Thymus (tissue), 11 donors: ENCODE measurements around the gene IL25. TPM values are rescaled to one million over a fixed set of nuclear protein-coding genes. Genes with fewer than 3 reads are reported as not detected.
"Not testable (repeated sequence)": the region's sequence is repeated elsewhere in the genome, so short reads cannot be mapped to it uniquely, and the experiment has no call there.

Source experiments
- DNase-seq, 9 donors: peaks; one replicate each; pipeline ENCODE4 v3.0.0-alpha.2; 2013; ENCODE audit warnings: low spot score in 9 of 9, low read depth in 6 of 9, missing footprints in 1 of 9
- H3K27ac ChIP-seq, 2 donors: one replicate each; pipeline ENCODE4 v1.5.1; 2013; ENCODE audit warnings: control low read depth in 1 of 2, low read depth in 1 of 2, low read length in 1 of 2, mild to moderate bottlenecking in 1 of 2, moderate library complexity in 1 of 2
- H3K27me3 ChIP-seq, 2 donors: one replicate each; pipeline ENCODE4 v1.5.1; 2013; ENCODE audit warnings: low read length in 1 of 2; ENCODE audit not compliant: control insufficient read depth in 2 of 2, insufficient read depth in 1 of 2
- H3K36me3 ChIP-seq, 2 donors: one replicate each; pipeline ENCODE4 v1.5.1; 2013; ENCODE audit warnings: low read length in 1 of 2, mild to moderate bottlenecking in 1 of 2, moderate library complexity in 1 of 2; ENCODE audit not compliant: control insufficient read depth in 2 of 2, insufficient read depth in 2 of 2
- H3K4me1 ChIP-seq, 2 donors: one replicate each; pipeline ENCODE4 v1.5.1; 2013; ENCODE audit warnings: low read length in 2 of 2; ENCODE audit not compliant: control insufficient read depth in 2 of 2, insufficient read depth in 2 of 2
- H3K4me3 ChIP-seq, 2 donors: one replicate each; pipeline ENCODE4 v1.5.1; 2013; ENCODE audit warnings: low read length in 2 of 2, control low read depth in 1 of 2, mild to moderate bottlenecking in 1 of 2
- H3K9me3 ChIP-seq, 2 donors: one replicate each; pipeline ENCODE4 v1.5.1; 2013; ENCODE audit warnings: low read length in 1 of 2, mild to moderate bottlenecking in 1 of 2; ENCODE audit not compliant: control insufficient read depth in 2 of 2, insufficient read depth in 1 of 2
- whole genome bisulfite sequencing: extraction: QIAGEN DNeasy Blood & Tissue Kit; methylation state at CpG from one replicate; pipeline ENCODE4 v1.1.7; 2013; 5-methylcytosine and 5-hydroxymethylcytosine counted together
- polyA plus RNA-seq: library from polyadenylated mRNA; stranded (reverse); fragments of 200-250 nt; gene quantifications from one replicate; pipeline ENCODE4 v1.2.3, GENCODE V29; 2013
- total RNA-seq: library from RNA; stranded (reverse); fragments of 120-200 nt; gene quantifications from one replicate; pipeline ENCODE4 v1.2.4, GENCODE V29; 2013
- donor health status: healthy.

Gene IL25
- total and polyA plus RNA-seq, 2 donors = 0.07 TPM; not detected in 1

DNA sequence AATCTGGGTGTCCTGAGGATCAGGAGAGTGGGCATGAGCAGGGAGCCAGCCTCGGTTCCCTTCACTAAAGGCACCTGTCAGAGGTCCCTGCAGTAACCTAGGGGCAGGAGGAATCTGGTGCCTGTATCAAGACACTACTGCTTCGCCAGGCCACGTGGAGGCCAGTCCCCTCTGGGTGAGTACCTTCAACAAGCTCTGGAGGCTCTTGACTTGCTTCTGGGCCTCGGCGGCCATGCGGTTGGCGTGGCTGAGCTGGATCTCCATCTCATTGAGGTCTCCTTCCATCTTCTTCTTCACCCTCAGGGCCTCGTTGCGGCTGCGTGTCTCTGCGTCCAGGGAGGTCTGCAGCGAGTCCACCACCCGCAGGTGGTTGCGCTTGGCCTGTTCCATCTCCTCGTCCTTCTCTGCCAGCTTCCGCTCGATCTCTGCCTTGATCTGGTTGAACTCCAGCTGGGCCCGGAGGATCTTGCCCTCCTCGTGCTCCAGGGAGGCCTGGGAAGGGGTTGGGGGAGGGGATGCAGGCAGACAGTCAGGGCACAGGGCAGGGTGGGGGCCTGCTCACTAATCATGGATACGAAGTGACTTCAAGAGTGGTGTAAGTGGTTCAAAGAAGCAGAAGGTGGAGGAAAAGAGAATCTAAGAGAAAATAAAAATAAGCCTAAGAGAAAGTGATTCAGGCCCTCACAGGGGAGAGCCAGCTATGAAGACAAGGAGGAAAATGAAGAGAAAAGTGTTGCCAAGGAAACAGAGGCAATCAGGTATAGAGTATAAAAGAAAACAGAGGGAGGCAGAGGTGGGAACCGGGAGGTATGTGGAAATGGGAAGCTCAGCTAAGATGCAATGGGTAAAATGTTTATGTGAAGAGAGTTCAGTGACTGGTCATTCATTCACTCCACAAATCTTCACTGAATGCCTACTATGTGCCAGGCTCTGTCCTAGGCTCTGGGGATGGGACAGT, 43.5 kb downstream of the IL25 start:
- 91% methylated on average over 21 of the region's 21 CpGs for WGBS
- Histone ChIP-seq H3K9me3 (no peaks in the 10 kb centered on the region), H3K27me3 (no peaks in the 10 kb centered on the region), H3K27ac (no peak overlapping the region), H3K36me3 (no peaks in the 10 kb centered on the region), H3K4me3 (no peak overlapping the region), H3K4me1 (no peaks in the 10 kb centered on the region)
- no peak for DNase-seq

DNA sequence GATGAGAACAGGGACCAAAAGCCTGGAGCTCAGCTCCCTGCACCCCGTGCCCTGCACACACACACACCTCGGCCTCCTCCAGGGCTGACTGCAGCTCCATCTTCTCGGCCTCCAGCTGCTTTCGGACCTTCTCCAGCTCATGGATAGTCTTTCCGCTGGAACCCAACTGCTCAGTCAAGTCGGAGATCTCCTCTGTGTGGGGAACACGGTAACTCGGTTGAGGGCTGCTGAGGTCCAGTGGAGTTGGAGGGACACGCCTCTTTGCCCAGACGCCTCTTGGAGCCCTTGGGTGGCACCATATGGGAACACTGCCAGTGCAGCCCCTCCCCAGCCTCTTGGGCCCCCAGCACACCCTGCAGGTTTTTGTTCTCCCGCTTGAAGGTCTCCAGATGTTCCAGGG, 44.2 kb downstream of the IL25 start:
- H3K36me3 ChIP-seq = no peaks in the 10 kb centered on the region
- no peak overlapping the region for H3K27ac ChIP-seq
- H3K27me3 ChIP-seq = no peaks in the 10 kb centered on the region
- no peaks in the 10 kb centered on the region for H3K4me1 ChIP-seq
- no peak for DNase-seq
- 89% methylated on average over 11 of the region's 11 CpGs for WGBS
- no peak overlapping the region for H3K4me3 ChIP-seq
- H3K9me3 ChIP-seq = no peaks in the 10 kb centered on the region

DNA sequence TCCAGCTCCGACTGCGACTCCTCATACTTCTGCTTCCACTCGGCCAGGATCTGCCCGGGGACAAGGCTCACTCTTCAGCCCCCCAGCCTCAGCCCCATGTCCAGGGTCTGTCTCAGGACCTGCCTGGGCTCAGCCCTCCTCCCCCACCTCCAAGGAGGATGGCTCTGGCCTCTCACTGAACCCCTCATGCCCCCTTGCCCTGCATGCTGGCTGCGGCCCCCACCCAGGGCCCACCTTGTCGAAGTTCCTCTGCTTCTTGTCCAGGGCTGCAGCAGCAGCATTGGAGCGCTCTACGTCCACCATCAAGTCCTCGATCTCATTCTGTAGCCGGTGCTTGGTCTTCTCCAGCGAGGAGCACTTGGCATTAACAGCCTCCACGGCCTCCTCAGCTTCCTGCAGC, 44.7 kb downstream of the IL25 start:
- H3K27ac ChIP-seq, H3K27me3 ChIP-seq, H3K9me3 ChIP-seq, H3K4me3 ChIP-seq, H3K4me1 ChIP-seq, H3K36me3 ChIP-seq, DNase-seq: not testable (repeated sequence)
- WGBS = 85% methylated on average over 12 of the region's 12 CpGs

DNA sequence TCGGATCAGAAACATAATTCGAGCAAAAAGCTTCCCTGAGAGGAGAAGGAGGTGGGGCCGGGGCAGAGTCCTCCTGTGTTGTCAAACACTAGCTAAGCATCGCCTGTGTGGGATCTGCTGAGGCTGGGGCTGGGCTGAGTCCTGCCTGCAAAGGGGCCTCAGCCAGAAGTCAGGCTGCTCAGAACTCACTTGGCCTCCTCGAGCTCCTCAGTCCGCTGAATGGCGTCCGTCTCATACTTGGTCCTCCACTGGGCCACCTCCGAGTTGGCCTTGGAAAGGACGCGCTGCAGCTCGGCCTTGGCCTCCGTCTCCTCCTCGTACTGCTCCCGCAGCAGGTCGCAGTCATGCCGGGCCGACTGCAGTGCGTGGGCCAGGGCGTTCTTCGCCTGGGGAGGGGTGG, 45.4 kb downstream of the IL25 start:
- 97% methylated on average over 21 of the region's 21 CpGs for WGBS
- Histone ChIP-seq H3K9me3 (no peaks in the 10 kb centered on the region), H3K36me3 (no peaks in the 10 kb centered on the region), H3K27me3 (no peaks in the 10 kb centered on the region), H3K4me3 (no peak overlapping the region), H3K27ac (no peak overlapping the region), H3K4me1 (no peaks in the 10 kb centered on the region)
- no peak for DNase-seq

DNA sequence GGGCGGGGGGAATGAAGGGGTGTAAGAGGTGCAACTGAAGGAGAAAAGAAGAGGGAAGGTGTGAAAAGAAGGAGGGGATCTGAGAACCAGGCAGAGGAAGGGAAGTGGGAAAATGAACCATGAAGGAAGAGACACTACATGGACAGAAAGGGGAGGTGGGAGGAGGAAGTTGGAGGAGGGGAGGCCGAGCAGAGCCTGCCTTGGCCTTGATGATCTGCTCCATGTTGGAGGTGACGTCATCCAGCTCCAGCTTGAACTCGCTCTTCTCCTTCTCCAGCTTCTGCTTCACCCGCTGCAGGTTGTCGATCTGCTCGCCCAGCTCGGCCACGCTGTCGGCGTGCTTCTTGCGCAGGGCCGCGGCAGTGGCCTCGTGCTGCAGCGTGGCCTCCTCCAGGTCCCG, 47.0 kb downstream of the IL25 start:
- not testable (repeated sequence) for H3K36me3 ChIP-seq, H3K9me3 ChIP-seq, H3K4me3 ChIP-seq, H3K27me3 ChIP-seq, DNase-seq, H3K4me1 ChIP-seq, H3K27ac ChIP-seq
- 93% methylated on average over 3 of the region's 17 CpGs for WGBS

DNA sequence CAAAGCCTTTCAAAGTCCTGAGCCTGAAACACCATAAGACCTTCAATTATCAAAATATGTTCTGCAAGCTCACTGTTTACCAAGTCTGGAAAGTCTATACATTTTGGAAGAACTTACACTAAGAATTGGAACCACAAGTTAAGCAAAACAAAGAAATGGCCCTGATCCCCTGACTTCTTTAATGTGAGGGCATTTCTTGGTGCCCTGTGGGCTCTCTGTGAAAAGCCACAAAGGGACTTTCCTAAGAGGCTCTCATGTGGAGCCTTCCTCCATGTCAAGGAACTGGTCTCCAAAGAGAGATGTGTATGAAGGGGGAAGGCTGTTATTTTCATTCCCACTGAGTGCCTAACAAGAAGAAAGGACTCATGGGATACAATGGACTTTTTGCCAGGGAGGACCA, 49.0 kb downstream of the IL25 start:
- no peak for DNase-seq
- Histone ChIP-seq H3K36me3 (no peaks in the 10 kb centered on the region), H3K27ac (no peak overlapping the region), H3K27me3 (no peaks in the 10 kb centered on the region), H3K9me3 (no peaks in the 10 kb centered on the region), H3K4me3 (no peak overlapping the region), H3K4me1 (no peaks in the 10 kb centered on the region)

DNA sequence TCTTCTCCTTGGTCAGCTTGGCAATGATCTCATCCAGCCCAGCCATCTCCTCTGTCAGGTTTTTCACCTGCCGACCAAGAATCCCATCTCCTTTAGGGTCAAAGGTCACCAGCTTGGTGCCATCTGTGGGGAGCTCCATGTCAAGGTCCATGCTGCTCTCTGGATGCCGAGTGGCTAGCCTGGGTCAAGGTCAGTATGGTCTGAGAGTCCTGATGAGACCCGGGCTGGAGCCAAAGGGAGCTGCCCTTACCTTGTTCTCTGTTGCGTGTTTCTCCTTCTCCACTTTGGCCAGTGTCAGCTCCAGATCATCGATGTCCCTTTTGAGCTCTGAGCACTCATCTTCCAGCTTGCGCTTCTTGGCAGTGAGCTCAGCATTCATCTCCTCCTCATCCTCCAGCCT, 51.0 kb downstream of the IL25 start:
- H3K27ac ChIP-seq = no peak overlapping the region
- H3K36me3 ChIP-seq = no peaks in the 10 kb centered on the region
- H3K9me3 ChIP-seq = no peaks in the 10 kb centered on the region
- no peaks in the 10 kb centered on the region for H3K27me3 ChIP-seq
- DNase-seq = no peak
- H3K4me3 ChIP-seq = no peak overlapping the region
- H3K4me1 ChIP-seq = no peaks in the 10 kb centered on the region
- 93% methylated on average over 6 of the region's 6 CpGs for WGBS

DNA sequence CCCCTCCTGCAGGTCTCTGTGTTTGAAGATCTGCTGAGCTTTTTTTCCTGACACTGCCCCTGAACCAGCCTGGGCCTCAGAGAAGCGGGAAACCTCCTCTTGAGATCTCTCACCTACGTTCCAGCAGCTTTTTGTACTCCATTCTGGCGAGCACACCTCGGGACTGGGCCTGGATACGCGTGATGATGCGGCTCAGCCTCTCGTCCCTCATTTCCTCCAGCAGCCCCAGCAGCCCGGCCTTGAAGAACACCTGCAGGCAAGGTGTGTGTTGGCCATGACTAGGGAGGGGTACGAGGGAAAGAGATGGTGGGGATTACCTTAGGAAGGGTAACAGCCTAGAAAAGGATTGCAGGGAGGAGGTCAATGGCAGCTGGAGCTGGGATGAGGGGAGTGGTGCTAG, 52.6 kb downstream of the IL25 start:
- Histone ChIP-seq H3K36me3 (no peaks in the 10 kb centered on the region), H3K4me1 (no peaks in the 10 kb centered on the region), H3K27ac (no peak overlapping the region), H3K4me3 (no peak overlapping the region), H3K27me3 (no peaks in the 10 kb centered on the region), H3K9me3 (no peaks in the 10 kb centered on the region)
- DNase-seq = no peak
- WGBS = 92% methylated on average over 10 of the region's 10 CpGs

DNA sequence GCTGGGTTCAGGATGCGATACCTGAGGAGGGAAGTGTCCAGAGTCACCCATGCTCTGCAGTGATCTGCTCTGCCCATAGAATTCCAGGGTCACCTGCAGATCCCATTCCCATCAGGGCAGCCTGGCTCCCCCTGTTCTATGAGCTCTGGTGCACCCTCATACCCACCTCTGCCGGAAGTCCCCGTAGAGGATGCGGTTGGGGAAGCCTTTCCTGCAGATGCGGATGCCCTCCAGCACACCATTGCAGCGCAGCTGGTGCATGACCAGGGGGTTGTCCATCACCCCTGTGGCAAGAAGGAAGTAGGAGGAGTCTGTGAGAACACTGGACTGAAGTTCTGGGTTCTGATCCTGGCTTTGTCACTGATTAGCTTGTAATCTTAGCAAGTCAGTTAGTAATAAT, 53.2 kb downstream of the IL25 start:
- H3K27me3 ChIP-seq, H3K9me3 ChIP-seq, H3K4me1 ChIP-seq, H3K36me3 ChIP-seq, DNase-seq, H3K27ac ChIP-seq, H3K4me3 ChIP-seq: not testable (repeated sequence)
- 96% methylated on average over 6 of the region's 6 CpGs for WGBS
